DMS53 (cell line): ENCODE measurements around the gene MYH6.
"Not testable (repeated sequence)": the region's sequence is repeated elsewhere in the genome, so short reads cannot be mapped to it uniquely, and the experiment has no call there.

Experiments used
- DNase-seq: peaks from one replicate; lab custom pipeline; 2025; lab: John Stamatoyannopoulos, UW

MYH6 gene

DNA sequence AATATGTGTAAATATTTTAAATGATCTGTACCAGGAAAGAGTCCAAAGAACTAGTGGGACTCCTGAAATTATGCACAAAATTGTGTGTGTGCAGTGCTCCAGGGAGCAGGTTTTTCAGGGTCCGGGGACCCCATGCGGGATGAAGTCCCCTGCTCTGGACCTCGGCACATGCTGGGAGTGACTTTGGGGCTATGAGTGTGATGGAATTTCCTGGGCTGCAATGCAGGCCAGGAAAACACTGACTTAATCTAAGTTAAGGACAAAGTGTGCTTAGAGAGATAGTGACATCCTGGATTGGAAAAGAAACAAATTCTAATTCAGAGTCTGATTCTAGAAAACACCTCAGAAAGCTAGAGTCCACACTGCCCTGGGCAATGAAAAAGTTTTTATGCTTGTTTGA lies 6.2 kb upstream of the MYH6 start:
- DNase-seq: no peak

DNA sequence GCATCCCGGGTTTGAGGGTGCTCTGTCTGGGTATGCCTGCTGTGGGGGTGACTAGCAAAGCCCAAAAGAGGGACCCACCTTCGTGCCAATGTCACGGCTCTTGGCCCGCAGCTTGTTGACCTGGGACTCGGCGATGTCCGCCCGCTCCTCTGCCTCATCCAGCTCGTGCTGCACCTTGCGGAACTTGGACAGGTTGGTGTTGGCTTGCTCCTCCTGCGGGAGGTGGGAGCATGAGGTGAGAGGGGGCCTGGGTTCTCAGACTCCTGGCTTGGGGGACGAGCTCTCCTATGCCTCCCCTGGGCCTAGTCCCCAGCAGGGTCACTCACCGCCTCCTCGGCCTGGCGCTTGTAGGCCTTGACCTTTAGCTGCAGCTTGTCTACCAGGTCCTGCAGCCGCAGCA lies 5.6 kb upstream of the MYH6 start:
- no peak for DNase-seq

DNA sequence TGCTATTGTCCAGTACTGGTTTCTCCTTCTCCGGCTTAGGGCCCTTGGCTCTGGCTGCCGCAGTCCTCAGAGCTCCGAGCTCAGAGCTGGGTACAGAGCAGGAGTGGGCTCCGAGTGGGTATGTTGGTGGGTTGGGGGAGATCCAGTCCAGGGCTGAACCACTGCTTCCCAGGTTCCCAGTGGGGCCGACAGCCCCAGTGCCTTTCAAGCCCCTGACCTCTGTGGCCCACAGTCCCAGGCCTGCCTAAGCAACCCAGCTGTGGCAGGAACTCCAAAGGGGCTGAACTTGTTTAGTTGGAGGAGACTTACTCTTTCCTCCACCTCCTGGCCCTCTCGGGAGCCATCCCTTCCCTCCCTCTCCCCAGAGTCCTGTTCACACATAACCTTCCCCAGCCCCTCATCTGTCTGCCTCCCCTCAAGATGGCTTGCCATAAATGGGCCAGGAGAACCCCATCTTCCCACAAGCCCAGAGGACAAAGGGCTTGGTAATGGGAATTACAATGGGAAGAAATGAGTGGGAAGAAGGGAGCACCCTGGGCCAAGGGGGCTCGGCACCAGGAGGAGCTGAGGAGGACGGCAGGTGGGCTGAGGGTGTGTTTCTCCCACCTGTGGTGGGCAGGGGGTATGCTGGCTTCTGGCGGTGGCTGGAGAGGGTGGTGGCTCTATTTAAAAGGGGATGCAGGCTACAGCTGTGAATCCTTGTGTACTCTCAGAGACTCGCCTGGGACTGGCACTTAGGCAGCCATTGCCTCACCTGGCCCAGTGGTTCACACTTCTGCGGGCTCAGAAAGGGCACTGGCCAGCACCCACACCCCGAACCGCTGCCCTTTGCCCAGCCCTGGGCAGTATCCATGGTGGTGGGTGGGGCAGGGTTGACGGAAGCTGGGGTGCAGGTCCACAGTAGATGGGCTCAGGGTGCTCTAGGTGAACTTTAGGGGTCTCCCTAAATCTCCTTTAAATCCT lies 3.8 kb upstream of the MYH6 start:
- no peak for DNase-seq

DNA sequence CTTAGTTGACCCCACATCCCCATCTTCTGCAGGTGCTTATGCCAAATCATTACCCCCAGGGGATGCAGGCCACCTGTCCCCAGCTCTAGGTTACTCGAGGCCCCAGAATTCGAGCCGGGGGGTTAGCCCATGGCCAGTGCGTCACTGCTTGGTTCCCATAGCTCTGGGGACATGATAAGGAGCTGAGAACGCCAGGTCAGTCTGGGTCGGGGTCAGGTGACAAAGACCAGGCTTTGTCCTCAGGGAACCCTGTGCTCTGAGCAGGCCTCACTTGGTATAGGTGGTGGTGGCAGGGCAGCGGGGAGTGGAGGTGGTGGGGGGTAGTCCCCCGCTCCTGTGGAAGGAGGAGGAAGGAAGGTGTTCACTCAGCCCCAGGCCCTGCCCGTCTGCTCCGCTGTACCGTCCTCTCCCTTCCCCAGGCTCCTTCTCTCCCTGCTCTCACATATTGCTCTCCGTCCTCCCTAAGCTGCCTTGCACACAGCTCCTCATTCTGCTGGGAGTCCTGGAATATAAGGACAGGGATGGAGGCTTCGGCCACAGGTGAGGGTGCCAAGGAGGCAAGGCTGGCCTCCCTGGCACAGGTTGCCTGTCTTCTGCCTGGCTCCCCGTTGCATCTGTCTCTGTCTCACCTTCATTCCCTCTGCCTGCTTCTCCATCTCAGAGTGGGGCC lies 2.0 kb upstream of the MYH6 start:
- DNase-seq: no peak

DNA sequence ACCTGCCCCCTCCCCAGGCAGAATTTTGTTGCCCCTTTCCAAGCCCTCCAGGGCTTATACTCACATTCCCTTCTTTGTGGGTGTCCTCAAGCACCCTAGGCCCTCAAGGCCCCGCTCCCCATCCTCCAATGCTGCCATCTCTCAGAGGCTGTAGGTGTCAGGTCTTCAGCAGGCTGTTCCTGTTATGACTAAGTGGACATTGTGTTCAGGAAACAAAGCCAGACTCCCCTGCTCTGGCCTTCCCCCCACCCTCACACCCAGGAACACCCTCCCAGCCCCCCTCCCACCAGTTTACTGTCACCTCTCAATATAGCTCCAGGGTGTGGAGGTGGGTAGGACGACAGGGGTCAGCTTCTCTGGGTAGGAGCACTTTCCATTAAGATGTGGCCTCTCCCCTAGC lies 1.4 kb upstream of the MYH6 start:
- DNase-seq: no peak

DNA sequence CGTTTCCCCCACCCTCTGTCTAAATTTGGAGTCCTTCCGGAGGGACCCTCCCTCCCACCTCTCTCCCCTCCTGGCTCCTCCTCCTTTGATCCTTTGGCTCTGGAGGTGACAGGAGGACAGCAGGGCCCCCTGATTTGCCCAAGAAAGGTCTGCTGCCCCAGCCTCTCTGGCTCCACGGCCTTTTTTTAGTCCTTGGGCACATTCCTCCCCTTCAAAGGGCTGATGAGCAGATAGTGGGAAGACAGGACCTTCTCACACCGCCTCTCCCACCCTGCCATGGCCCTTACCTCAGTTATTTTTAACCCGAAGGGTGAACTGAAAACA lies 196 bp upstream of the MYH6 start:
- DNase-seq: no peak

DNA sequence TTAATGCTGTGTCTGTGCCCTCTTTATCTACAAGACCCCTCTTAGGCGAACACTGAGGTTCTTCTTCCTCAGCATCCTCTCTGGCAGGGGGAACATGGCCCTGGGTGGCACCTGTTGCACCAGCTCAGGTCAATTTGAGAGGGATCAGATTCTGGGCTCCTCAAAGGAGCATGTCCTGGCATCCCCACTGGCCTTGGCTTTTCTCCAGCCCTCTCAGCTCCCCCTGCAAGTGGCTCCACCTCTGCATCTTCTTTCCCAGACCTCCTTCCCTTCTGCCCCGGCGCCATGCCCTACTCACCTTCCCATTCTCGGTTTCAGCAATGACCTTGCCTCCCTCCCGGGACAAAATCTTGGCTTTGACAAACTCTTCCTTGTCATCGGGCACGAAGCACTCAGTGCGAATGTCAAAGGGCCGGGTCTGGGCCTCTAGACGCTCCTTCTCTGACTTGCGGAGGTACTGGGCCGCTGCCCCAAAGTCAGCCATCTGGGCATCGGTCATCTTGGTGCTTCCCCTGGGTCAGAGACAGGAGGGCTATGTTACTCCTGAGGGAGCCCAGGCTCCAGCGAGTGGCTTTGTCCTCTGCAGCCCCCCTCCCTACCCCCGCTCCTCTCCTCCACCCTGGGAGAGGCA lies 1.2 kb downstream of the MYH6 start:
- DNase-seq: no peak

DNA sequence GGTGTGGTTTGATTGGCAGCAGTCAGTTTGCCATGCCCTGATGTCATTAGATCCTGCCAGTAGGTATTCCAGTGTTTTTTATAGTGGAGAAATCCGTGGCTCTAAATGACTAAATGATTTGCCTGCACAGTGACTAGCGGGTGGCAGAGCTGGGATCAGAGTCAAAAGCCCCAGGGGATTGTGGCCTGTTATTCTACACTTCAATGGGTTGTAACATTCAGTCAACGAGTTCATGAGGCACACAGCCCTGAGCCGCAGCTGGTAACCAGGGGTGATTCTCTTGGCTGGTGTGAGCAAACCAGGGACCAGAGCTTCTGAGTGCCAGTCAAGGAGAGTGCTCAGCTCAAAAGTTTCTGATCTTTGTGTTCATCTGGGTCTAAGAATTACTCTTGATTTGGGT lies 1.8 kb downstream of the MYH6 start:
- no peak for DNase-seq

DNA sequence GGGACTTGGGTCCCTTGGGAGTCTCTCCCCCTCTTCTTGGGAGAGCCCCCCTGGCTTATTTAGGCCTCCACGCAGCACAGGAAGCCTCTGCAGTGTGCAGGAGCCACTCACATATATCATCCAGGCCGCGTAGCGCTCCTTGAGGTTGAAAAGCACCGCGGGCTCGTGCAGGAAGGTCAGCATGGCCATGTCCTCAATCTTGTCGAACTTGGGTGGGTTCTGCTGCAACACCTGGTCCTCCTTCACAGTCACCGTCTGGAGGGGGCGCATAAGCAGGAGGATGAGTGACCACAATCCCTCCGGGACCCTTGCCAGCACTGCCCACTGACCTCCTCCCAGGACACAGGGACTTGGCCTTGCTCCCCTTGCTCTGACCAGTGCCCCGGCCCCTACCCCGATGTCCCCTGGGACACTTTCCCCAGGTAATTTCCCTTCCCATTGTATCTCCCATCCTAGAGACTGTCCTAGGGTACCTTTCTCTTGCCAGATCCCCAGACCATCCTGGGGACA lies 2.5 kb downstream of the MYH6 start:
- no peak for DNase-seq

DNA sequence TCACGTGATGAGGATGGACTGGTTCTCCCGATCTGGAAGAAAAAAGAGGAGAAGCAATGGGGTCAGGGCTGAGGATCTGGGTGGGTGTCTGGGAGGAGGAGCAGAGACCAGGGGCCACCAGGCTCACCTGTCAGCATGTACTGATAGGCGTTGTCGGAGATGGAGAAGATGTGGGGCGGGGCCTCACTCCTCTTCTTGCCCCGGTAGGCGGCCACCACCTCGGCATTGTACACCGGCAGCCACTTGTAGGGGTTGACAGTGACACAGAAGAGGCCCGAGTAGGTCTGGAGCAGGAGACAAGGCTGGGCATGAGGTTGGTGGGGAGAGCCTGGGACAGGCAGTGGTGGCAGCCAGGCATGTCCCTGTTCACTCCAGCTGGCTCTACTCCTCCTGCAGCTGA lies 3.0 kb downstream of the MYH6 start:
- DNase-seq: no peak

DNA sequence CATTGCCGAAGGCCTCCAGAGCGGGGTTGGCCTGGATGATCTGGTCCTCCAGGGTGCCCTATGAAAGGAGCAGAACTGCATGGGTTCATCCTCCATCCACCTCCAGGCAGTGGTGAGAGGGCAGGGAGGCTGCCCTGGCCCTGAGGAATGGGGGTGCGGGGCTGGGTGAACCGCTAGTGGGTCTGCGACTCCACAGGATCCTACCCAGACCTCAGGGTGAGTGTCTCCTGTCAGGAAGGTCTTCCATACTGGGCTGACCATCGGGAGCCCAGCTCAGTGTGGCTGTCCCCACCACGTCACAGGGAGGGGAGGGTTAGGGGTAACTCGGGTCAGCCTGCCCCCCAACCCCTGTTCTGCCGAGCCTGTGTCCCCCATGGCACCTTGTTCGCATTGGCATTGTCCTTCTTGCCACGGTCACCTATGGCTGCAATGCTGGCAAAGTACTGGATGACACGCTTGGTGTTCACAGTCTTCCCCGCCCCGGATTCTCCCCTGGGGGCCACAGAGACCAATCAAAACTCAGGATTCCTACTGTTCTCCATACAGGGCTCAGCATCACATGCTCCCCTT lies 3.7 kb downstream of the MYH6 start:
- DNase-seq: no peak

DNA sequence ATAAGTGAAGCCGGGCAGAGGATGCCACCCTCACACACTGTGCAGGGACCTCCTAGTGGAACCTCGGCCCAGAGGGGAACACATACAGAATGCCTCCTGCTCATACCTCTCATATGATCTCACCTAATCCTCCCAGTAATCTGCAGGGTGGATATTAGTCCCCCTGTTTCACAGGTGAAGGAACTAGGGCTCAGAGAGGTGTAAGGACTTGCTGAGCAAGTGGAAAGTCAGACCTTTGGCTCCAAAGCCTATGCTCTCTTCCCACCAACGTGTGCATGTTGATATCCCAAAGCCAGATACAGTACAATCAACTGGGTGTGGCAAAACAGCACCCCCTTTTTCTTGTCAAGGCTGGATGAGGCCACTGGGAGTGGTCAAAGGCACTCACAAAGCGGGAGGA lies 4.2 kb downstream of the MYH6 start:
- no peak for DNase-seq

DNA sequence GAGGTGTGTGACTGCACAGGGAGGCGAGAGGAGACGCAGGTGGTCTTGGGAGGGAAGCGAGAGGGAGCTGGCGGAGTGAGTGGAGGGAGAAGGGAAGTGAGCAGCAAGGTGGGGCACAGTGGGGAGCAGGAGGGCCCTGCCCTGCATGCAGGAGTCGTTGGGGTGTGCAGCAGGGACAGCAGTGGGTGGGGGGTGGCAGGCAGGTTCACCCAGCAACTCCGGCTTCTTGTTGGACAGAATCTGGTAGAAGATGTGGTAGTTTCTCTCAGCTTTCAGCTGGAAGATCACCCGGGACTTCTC lies 5.0 kb downstream of the MYH6 start:
- no peak for DNase-seq

DNA sequence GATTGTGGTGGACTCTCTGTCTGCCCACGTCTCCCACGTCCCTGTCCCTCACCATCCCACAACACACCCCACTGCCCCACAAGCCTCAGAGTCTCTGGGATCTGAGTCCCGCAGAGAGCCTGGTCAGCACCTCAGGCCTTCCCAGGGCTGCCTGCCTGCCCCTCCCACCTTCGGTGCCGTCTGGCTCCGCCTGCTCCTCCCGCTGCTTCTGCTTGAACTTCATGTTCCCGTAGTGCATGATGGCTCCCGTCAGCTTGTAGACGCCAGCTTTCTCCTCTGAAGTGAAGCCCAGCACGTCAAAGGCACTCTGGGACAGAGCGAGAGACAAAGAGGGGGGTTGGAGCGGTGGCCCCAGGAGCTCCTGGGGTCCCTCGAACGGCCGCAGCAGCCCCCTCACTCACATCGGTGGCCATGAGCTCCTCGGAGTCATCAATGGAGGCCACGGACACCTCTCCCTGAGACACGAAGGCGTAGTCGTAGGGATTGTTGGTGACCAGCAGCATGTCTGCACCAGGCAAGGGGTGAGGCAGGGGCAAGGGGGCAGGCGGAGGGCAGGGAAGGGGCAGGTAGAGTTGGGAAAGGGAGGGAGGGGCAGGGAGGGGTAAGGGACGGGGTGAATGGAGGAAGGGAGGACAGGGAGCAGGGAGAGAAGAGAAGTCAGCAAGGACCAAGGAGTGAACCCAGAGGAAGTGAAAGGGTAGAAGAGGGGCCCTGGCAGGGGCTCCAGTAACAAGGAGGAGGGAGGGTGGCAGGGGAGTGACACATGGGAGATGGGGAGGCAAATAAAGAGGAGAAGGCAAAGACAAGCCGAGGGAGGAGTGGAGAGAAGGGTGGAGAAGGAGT lies 5.6 kb downstream of the MYH6 start:
- DNase-seq: peak; percentile 28

DNA sequence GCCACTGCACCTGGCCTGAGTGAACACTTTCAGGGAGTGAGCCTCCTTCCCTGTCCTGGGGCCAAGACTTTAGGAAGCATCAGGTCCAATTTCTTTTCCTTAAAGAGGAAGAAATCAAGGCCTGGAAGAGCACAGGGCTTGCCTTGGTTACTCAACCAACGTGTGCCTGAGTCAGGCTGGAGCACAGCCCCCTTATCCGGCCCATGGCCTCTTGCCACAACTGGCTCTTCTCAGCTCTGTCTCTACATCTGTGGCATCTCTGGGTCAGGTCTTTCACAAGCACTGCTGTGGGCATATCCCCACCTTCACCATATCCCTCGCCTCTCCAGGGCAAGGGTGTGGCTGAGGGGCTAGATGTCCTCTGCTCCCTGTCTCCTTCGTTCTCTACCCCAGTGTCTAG lies 6.8 kb downstream of the MYH6 start:
- no peak for DNase-seq

DNA sequence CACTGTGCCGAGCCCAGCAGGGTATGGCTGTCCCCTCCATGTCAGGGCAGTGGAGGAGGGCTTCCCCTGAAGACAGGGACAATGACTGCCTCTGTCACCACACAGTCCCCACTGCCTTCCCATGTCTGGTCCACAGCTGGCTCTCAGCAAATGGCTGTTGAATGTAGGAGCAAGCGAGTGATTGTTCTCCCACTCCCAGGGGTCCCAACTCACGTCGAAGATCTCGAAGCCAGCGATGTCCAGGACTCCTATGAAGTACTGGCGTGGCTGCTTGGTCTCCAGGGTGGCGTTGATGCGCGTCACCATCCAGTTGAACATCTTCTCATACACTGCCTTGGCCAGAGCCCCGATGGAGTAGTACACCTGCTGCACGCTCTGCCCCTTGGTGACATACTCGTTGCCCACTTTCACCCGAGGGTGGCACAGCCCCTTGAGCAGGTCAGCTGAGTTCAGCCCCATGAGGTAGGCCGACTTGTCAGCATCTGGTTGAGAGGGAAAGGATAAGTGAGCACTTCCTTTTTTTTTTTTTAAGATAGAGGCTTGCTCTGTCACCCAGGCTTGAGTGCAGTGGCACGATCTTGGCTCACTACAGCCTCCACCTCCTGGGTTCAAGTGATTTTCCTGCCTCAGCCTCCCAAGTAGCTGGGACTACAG lies 7.5 kb downstream of the MYH6 start:
- not testable (repeated sequence) for DNase-seq

DNA sequence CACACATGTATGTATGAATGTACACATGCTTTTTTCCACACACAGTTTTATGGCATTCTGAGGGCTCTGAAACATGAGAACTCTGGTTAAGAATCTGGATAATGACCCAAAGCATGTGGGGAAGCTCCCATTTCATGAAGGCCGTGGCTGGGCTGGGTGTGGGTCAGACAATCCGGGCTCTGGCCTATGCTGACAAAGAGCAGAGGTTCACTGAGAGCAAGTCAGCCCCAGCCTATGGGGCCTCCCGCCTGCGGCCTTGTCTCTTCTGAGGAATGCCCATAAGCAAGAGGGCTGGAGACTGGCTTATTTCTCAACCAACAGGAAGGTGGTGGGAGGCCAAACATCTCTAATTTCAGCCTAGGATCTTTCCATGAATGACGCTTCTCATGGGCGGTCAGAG lies 8.5 kb downstream of the MYH6 start:
- no peak for DNase-seq

DNA sequence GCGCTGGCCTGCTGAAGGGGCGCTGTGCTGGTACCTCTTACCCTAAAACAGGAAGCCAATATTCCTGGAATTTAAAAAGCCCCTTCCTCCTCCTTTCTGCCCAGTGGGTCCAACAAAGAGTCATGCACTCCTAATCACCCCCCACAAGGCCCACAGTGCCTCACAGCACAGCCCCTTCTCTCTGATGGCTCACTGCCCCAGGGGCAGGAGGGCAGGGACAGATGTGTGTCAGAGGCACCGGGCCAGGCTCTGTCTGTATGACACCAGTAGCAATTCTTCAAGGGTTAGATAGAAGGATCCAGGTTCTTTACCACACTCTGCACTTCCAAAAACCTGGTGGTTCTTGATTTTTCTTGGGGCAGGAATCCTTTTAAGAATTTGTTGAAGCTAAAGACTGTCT lies 8.9 kb downstream of the MYH6 start:
- DNase-seq: peak; percentile 32

DNA sequence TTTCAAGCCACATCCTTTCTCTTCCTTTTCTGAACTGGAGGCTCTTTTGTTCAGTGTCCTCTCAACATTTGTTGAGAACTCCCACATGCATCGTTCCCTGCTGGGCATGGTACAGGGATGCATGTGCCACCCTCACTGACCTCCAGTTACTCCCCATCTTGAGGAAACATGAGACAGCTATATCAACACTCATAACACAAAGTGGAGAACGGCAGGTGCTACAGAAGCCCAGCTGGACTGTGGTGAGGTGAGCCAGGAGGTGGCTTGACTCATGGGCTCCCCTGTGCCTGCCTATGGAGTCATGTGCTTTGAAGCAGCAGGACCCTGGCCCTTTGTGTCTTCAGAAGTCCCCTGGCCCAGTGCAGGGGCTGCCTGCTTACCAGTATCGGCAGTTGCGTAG lies 9.7 kb downstream of the MYH6 start:
- DNase-seq: peak; percentile 97

DNA sequence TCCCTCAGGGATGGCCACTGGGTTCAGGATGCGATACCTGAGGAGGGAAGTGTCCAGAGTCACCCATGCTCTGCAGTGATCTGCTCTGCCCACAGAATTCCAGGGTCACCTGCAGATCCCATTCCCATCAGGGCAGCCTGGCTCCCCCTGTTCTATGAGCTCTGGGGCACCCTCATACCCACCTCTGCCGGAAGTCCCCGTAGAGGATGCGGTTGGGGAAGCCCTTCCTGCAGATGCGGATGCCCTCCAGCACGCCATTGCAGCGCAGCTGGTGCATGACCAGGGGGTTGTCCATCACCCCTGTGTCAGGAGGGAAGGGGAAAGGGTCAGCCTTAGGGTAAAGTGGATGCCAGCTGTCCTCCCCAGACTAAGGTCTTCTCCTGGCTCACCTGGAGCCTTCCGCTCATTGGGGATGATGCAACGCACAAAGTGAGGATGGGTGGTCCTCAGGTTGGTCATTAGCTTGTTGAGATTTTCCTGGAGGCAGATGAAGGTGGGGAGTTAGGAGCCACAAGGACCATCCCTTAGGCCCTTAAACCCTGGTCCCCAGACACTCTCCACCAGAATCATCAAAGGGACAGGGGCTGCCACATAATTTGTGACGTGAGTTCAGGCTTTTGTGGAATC lies 11.2 kb downstream of the MYH6 start:
- DNase-seq: no peak

DNA sequence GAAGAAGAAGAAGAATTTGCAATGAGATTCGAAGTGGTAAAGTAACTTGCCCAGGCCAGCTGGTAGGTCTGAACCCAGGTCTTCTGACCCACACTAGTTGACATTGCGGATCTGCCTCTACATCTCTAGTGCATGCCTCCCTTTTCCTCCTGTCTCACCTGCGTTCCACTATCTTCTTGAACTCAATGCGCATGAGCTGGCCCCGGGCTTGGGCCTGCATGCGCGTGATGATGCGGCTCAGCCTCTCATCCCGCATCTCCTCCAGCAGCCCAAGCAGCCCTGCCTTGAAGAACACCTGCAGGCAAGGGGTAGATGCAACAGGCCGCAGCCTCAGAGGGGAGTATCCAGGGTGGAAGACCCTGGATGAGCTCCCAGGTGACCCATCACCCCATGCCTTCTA lies 11.9 kb downstream of the MYH6 start:
- no peak for DNase-seq
